AG09309 (cell line): Measurements from ENCODE around the gene NKAIN4.

Experiments
- DNase-seq: peaks from one replicate; pipeline ENCODE4 v3.0.0-alpha.2; 2010; ENCODE audit warnings: low read depth
- H3K4me3 ChIP-seq: 2 replicates; pipeline ENCODE4 v1.5.1; 2011; ENCODE audit warnings: mild to moderate bottlenecking, low read depth, low read length, moderate library complexity; ENCODE audit not compliant: control insufficient read depth
- TF ChIP-seq, protein P1 (sequence below): IDR thresholded peaks from 2 replicates; pipeline ENCODE4 v1.5.1; 2011; ENCODE audit warnings: mild to moderate bottlenecking, low read depth, low read length, inconsistent platforms; ENCODE audit not compliant: insufficient read depth, control insufficient read depth; ENCODE audit errors: missing control alignments

The NKAIN4 gene

DNA sequence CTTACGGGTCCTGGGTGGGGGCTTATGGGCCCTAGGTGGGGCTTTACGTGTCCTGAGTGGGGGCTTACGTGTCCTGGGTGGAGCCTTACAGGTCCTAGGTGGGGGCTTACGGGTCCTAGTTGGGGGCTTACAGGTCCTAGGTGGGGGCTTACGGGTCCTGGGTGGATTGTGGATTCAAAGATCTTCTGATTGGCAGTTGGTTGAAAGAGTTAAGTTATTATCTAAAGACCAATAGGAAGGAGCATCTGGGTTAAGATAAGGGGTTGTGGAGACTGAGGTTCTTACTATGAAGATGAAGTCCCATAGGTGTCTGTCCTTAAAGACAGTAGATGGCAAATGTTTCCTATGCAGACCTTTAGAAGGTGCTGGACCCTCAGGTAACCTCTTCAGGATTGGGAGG lies 27.0 kb downstream of the NKAIN4 start:
- no peak for DNase-seq
- no peak overlapping the region for H3K4me3 ChIP-seq
- TF ChIP-seq, protein P1, sequence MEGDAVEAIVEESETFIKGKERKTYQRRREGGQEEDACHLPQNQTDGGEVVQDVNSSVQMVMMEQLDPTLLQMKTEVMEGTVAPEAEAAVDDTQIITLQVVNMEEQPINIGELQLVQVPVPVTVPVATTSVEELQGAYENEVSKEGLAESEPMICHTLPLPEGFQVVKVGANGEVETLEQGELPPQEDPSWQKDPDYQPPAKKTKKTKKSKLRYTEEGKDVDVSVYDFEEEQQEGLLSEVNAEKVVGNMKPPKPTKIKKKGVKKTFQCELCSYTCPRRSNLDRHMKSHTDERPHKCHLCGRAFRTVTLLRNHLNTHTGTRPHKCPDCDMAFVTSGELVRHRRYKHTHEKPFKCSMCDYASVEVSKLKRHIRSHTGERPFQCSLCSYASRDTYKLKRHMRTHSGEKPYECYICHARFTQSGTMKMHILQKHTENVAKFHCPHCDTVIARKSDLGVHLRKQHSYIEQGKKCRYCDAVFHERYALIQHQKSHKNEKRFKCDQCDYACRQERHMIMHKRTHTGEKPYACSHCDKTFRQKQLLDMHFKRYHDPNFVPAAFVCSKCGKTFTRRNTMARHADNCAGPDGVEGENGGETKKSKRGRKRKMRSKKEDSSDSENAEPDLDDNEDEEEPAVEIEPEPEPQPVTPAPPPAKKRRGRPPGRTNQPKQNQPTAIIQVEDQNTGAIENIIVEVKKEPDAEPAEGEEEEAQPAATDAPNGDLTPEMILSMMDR: no peak

DNA sequence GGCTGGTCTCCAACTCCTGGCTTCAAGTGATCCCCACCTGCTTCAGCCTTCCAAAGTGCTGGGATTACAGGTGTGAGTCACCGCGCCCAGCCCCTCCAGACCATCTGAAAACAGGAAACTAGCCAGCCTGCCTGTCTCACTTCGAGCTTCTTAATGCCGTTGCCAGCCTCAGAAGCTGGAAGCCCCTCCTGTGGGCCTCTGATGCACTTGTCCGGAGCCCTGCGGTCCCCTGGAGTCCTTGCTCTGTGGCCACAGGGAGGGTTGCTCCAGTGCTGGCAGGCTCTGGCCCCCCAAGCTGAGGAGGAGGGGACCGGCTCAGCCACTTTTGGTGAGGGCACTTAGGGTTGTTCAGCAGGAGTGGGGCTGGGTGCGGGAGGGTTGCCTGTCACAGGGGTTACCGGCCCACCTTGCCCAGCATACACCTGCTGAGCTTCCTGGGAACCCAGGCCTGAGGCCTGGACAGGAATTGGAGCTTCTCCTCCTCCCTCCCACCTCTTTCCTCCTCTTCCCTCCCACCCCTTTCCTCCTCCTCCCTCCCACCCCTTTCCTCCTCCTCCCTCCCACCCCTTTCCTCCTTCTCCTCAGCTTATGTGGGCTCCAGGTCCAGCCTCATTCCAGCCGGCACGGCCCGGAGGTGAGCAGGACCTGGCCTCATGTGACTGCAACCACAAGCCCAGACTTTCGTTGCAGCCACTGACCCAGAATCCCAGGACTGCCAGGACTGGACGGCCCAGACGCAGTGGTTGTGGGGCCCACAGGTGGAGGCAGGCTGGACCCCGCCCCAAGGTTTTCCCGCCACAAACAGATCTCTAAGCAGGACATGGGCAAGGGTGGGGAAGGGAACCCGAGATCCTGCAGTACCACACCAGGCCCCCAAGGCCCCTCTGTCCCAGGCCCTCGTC lies 28.0 kb downstream of the NKAIN4 start:
- H3K4me3 ChIP-seq: no peak overlapping the region
- TF ChIP-seq, protein P1: no peak
- no peak for DNase-seq

DNA sequence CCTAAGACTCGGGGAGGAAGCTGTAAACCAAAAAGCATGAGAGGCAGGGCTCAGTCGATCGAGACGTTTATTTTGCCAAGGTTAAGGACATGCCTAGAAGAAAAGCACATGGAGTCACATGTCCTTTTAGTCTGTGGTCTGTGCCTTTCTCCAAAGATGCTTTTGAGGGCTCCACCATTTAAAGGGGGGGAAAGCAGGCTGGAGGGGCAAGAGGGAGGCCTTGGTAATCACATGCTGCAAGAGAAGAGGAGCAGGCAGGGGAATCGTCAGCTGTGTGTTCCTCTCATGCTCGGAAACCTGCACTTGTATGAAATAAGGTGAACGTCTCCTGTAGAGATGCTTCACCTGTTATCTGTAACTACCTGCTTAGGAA lies 29.2 kb downstream of the NKAIN4 start:
- DNase-seq: no peak

DNA sequence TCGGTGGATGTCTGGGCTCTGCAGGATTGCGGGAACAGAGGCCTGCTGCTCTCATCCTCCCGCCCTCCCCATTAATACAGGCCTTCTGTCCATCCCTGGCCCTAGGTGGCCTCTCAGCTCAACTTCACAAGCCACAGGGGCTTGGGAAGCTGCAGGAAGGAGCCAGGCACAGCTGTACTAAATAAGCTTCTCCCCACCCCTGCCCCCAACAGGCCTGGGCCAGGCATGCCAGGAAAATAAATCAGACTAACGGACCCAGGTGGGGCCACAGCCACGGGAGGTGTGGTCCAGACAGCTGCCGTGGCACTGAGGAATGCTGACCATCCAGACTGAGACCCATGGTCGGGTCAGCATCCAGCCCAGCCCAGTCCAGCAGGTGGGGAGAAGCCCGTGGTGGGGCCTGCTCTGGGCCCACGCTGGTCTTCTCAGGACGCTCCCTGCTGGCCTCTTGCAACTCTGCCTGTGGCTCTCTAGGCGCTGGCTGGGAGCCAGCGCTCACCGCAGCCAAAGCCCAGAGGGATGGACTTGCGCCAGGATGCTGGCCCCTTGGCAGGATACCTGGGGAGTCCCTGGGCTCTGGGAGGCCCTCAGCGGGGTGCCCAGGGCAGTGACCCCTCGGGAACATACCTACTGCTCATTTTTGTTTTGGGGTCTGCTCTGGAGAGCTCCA lies 29.7 kb downstream of the NKAIN4 start:
- DNase-seq: no peak
- H3K4me3 ChIP-seq: no peak overlapping the region
- TF ChIP-seq, protein P1: peak; percentile 36

More for the DNA sequence above, 29.2 kb downstream of the NKAIN4 start:
- TF ChIP-seq, protein P1: no peak
- H3K4me3 ChIP-seq: no peak overlapping the region

DNA sequence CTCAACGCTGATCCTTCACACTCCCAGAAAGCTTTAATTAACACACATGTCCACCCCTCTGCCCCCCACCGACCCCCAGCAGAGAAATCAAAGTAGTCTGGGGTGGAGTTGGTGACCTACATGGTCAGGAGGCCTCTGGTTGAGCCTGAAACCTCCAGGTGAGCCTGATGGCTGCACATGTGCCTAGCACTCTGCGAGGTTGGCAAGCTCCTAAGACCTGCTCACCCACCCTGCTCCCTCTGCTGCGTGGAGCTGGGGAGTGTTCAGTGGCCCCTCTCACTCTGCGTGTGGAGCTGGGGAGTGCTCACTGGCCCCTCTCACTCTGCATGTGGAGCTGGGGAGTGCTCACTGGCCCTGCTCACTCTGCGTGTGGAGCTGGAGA lies 30.4 kb downstream of the NKAIN4 start:
- H3K4me3 ChIP-seq: no peak overlapping the region
- TF ChIP-seq, protein P1: no peak
- DNase-seq: no peak

DNA sequence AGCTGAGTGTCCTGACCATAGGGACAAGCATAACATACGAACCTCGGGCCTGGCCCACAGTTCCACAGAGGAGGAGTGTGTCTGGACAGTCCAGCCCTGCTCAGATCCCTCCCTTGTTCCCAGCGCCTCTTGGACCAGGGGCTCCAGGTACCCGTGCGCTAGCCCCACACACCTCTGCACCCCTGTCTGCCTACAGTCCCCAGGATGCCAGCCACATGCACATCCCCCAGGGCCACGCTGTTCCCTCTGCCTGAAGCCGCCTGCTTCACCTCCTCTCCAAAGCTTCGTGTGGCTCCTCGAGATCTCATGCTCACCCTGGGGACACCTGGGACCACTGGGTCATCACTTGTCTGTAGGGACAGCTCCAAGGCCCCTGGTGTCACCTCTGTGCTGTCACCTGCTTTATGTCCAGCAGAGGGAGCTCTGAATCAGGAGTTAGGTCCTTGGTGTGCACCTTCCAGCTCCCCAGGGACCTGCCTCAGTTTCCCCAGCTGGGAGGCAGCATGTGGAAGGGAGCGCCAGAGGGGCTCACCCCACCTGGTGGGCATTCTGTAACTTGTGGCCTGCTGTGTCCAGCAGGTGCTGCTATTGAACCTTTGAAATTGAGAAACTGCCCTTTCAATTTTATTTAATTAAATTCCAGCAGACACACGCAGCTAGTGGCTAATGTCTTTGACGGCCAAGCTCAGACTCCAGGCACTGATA lies 31.0 kb downstream of the NKAIN4 start:
- DNase-seq: no peak

More for the DNA sequence above, 31.0 kb downstream of the NKAIN4 start:
- H3K4me3 ChIP-seq: no peak overlapping the region
- TF ChIP-seq, protein P1: peak; percentile 82
